ENCODE measurements around the gene CLASP2.

- no peak for TF ChIP-seq CTCF (IDR thresholded peaks at IDR 0.05; ENCODE audit: low read length)
- TF ChIP-seq EZH2phosphoT487 (IDR thresholded peaks at IDR 0.05; ENCODE audit: low read length) = no peak
Observed at GRCh38 chr3:33602829-33603228, 115.2 kb downstream of the CLASP2 start.

Measured in MM.1S (cell line).